KG1 (cell line): Measurements from ENCODE around the gene FRMD3.

Experiments used
- DNase-seq: peaks from one replicate; lab custom pipeline; 2025; lab: John Stamatoyannopoulos, UW

The FRMD3 gene

GRCh38 chr9:83472764-83473163 lies 65.4 kb downstream of the FRMD3 start:
- no peak for DNase-seq

- no peak for DNase-seq
These were observed 66.0 kb downstream of the FRMD3 start for GRCh38 chr9:83472221-83472665.

- no peak for DNase-seq
These were observed 67.0 kb downstream of the FRMD3 start for GRCh38 chr9:83471241-83471640.

GRCh38 chr9:83469722-83470121 lies 68.5 kb downstream of the FRMD3 start:
- DNase-seq, result no peak

GRCh38 chr9:83468821-83469220 lies 69.4 kb downstream of the FRMD3 start:
- DNase-seq, result no peak

GRCh38 chr9:83466877-83467276 lies 71.3 kb downstream of the FRMD3 start:
- no peak for DNase-seq

- no peak for DNase-seq
These were observed 71.8 kb downstream of the FRMD3 start for GRCh38 chr9:83466351-83466750.

- no peak for DNase-seq
These were observed 78.4 kb downstream of the FRMD3 start for GRCh38 chr9:83459830-83460229.

- no peak for DNase-seq
These were observed 79.7 kb downstream of the FRMD3 start for GRCh38 chr9:83458530-83458929.

GRCh38 chr9:83457005-83457404 lies 81.2 kb downstream of the FRMD3 start:
- no peak for DNase-seq

- no peak for DNase-seq
These were observed 82.0 kb downstream of the FRMD3 start for GRCh38 chr9:83456226-83456625.

- no peak for DNase-seq
These were observed 84.1 kb downstream of the FRMD3 start for GRCh38 chr9:83454076-83454475.

- no peak for DNase-seq
These were observed 86.9 kb downstream of the FRMD3 start for GRCh38 chr9:83451308-83451707.

- DNase-seq, result no peak
These were observed 88.2 kb downstream of the FRMD3 start for GRCh38 chr9:83449983-83450382.

GRCh38 chr9:83449166-83449565 lies 89.0 kb downstream of the FRMD3 start:
- DNase-seq, result no peak

GRCh38 chr9:83448626-83449025 lies 89.6 kb downstream of the FRMD3 start:
- DNase-seq, result no peak

- DNase-seq, result no peak
These were observed 90.8 kb downstream of the FRMD3 start for GRCh38 chr9:83447351-83447750.

- no peak for DNase-seq
These were observed 92.4 kb downstream of the FRMD3 start for GRCh38 chr9:83445703-83446265.

GRCh38 chr9:83444110-83444509 lies 94.1 kb downstream of the FRMD3 start:
- no peak for DNase-seq

GRCh38 chr9:83441390-83441789 lies 96.8 kb downstream of the FRMD3 start:
- DNase-seq, result no peak

- no peak for DNase-seq
These were observed 97.6 kb downstream of the FRMD3 start for GRCh38 chr9:83440641-83441040.

GRCh38 chr9:83435301-83435700 lies 102.9 kb downstream of the FRMD3 start:
- DNase-seq, result no peak

- no peak for DNase-seq
These were observed 103.9 kb downstream of the FRMD3 start for GRCh38 chr9:83434254-83434653.

- DNase-seq, result no peak
These were observed 104.4 kb downstream of the FRMD3 start for GRCh38 chr9:83433846-83434245.
